ENCODE data around the gene EPB41.

The EPB41 gene

GRCh38 chr1:28877132-28877781 is 37.1 kb upstream of the EPB41 start:
- H3K4me3 ChIP-seq (ENCODE audit: low read length): no peak overlapping the region
- TF ChIP-seq CTCF (conservative IDR thresholded peaks at IDR 0.05; ENCODE audit: low read length): peak; percentile 94
- DNase-seq (ENCODE audit: low read depth): peak; percentile 58

- no peak for TF ChIP-seq CTCF (conservative IDR thresholded peaks at IDR 0.05; ENCODE audit: low read length)
- no peak for DNase-seq (ENCODE audit: low read depth)
- H3K4me3 ChIP-seq (ENCODE audit: low read length): no peak overlapping the region
Measured at GRCh38 chr1:28878796-28879195, 35.6 kb upstream of the EPB41 start.

- DNase-seq (ENCODE audit: low read depth): peak; percentile 82
- TF ChIP-seq CTCF (conservative IDR thresholded peaks at IDR 0.05; ENCODE audit: low read length): peak; percentile 96
- no peak overlapping the region for H3K4me3 ChIP-seq (ENCODE audit: low read length)
Measured at GRCh38 chr1:28882009-28882628, 32.2 kb upstream of the EPB41 start.

GRCh38 chr1:28883242-28883616 is 31.1 kb upstream of the EPB41 start:
- no peak for DNase-seq (ENCODE audit: low read depth)
- TF ChIP-seq CTCF (conservative IDR thresholded peaks at IDR 0.05; ENCODE audit: low read length): no peak
- H3K4me3 ChIP-seq (ENCODE audit: low read length): no peak overlapping the region

GRCh38 chr1:28885472-28885877 is 28.9 kb upstream of the EPB41 start:
- DNase-seq (ENCODE audit: low read depth): no peak
- no peak for TF ChIP-seq CTCF (conservative IDR thresholded peaks at IDR 0.05; ENCODE audit: low read length)
- no peak overlapping the region for H3K4me3 ChIP-seq (ENCODE audit: low read length)

GRCh38 chr1:28885977-28886730 is 28.2 kb upstream of the EPB41 start:
- no peak for DNase-seq (ENCODE audit: low read depth)
- no peak for TF ChIP-seq CTCF (conservative IDR thresholded peaks at IDR 0.05; ENCODE audit: low read length)
- no peak overlapping the region for H3K4me3 ChIP-seq (ENCODE audit: low read length)
